Measurements from ENCODE around the gene PLEKHA7. TPM values are rescaled to one million over a fixed set of nuclear protein-coding genes. Genes with fewer than 3 reads are reported as not detected.

Gene PLEKHA7
- total RNA-seq, 2 experiments from 2014 or later: 0.13 TPM; not detected in 1

DNA sequence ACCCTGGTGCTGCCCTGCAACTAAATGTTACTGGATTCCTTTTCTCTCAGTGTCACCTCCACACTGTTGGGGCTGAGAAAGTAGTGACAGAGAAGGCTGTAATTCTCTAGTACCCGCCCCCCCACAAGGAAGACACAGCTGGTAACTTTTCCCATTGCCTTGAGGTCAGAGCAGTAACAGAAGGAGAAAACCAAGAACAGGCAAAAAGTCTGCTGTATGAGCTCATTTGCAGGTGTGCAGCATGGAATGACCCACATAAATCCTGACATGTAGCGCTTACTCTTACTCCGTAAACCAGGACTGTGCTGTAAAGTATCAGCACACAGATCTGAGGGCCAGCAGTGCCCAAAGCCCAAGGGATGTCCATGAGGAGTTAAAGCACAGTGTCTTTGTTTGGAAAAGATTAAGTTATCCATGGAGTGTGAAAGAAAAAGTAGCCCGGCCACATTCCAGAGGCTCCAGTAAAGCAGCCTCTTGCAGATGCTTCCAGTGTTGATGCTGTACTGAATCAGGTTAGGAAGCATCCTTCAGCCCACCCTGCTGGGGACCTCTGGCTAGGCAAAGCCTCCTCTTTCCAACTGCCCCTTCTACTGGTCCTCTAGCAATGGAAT, 120.7 kb downstream of the PLEKHA7 start:
- Histone ChIP-seq H3K4me3 (ENCODE audit: low read depth, low read length, poor library complexity, severe bottlenecking) (no peak overlapping the region), H3K9me3 (ENCODE audit: low read length) (no peaks in the 10 kb centered on the region), H3K36me3 (ENCODE audit: insufficient read depth, low read length) (no peaks in the 10 kb centered on the region), H3K79me2 (ENCODE audit: insufficient read depth, low read depth, low read length) (no peaks in the 10 kb centered on the region), H4K20me1 (ENCODE audit: insufficient read depth, low read length) (no peaks in the 10 kb centered on the region), H3K27ac (ENCODE audit: low read depth, low read length, poor library complexity, severe bottlenecking) (no peak overlapping the region), H3K4me1 (ENCODE audit: insufficient read depth, low read length, poor library complexity, severe bottlenecking) (no peaks in the 10 kb centered on the region), H2AFZ (ENCODE audit: low read length) (no peak overlapping the region), H3K9me2 (ENCODE audit: insufficient read depth, low read length) (no peaks in the 10 kb centered on the region), H3K4me2 (ENCODE audit: low read length) (no peak overlapping the region)
- no peak for TF ChIP-seq EZH2phosphoT487 (IDR thresholded peaks at IDR 0.05; ENCODE audit: borderline replicate concordance, low read depth, low read length)
- TF ChIP-seq, protein P1, sequence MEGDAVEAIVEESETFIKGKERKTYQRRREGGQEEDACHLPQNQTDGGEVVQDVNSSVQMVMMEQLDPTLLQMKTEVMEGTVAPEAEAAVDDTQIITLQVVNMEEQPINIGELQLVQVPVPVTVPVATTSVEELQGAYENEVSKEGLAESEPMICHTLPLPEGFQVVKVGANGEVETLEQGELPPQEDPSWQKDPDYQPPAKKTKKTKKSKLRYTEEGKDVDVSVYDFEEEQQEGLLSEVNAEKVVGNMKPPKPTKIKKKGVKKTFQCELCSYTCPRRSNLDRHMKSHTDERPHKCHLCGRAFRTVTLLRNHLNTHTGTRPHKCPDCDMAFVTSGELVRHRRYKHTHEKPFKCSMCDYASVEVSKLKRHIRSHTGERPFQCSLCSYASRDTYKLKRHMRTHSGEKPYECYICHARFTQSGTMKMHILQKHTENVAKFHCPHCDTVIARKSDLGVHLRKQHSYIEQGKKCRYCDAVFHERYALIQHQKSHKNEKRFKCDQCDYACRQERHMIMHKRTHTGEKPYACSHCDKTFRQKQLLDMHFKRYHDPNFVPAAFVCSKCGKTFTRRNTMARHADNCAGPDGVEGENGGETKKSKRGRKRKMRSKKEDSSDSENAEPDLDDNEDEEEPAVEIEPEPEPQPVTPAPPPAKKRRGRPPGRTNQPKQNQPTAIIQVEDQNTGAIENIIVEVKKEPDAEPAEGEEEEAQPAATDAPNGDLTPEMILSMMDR (conservative IDR thresholded peaks at IDR 0.05; ENCODE audit: low read length): no peak
- no TSS peak for BruUV-seq (replicated peaks)
- ChIA-PET CTCF (ENCODE audit: unreplicated experiment) (no interaction called here), POLR2A (no interaction called here)
- DNase-seq (ENCODE audit: low spot score): no peak
- intact Hi-C loops (cut with micrococcal nuclease; ENCODE audit: unreplicated experiment): no loop called here

- ChIA-PET POLR2A (interaction anchor here (0.6 to 1.2 kb wide), 3 partner anchors 8 to 14 kb away, joined by 3 to 4 read pairs (median 3); no protein-coding TSS in a partner anchor), CTCF (ENCODE audit: unreplicated experiment) (no interaction called here)
- no peak overlapping the region for H3K27ac ChIP-seq (ENCODE audit: low read depth, low read length, poor library complexity, severe bottlenecking)
- no peak overlapping the region for H3K4me2 ChIP-seq (ENCODE audit: low read length)
- no TSS peak for BruUV-seq (replicated peaks)
- H3K9me2 ChIP-seq (ENCODE audit: insufficient read depth, low read length): no peaks in the 10 kb centered on the region
- no peaks in the 10 kb centered on the region for H4K20me1 ChIP-seq (ENCODE audit: insufficient read depth, low read length)
- no peak overlapping the region for H3K4me3 ChIP-seq (ENCODE audit: low read depth, low read length, poor library complexity, severe bottlenecking)
- no peak for DNase-seq (ENCODE audit: low spot score)
- H3K9me3 ChIP-seq (ENCODE audit: low read length): no peaks in the 10 kb centered on the region
- no peaks in the 10 kb centered on the region for H3K4me1 ChIP-seq (ENCODE audit: insufficient read depth, low read length, poor library complexity, severe bottlenecking)
- intact Hi-C loops (cut with micrococcal nuclease; ENCODE audit: unreplicated experiment): no loop called here
- no peak overlapping the region for H2AFZ ChIP-seq (ENCODE audit: low read length)
- no peak for TF ChIP-seq EZH2phosphoT487 (IDR thresholded peaks at IDR 0.05; ENCODE audit: borderline replicate concordance, low read depth, low read length)
- TF ChIP-seq, protein P1 (conservative IDR thresholded peaks at IDR 0.05; ENCODE audit: low read length): no peak
- H3K36me3 ChIP-seq (ENCODE audit: insufficient read depth, low read length): no peaks in the 10 kb centered on the region
- H3K79me2 ChIP-seq (ENCODE audit: insufficient read depth, low read depth, low read length): no peaks in the 10 kb centered on the region
These were observed 122.2 kb downstream of the PLEKHA7 start for GRCh38 chr11:16891964-16892363.

- H3K79me2 ChIP-seq (ENCODE audit: insufficient read depth, low read depth, low read length): no peaks in the 10 kb centered on the region
These were observed 123.0 kb downstream of the PLEKHA7 start for GRCh38 chr11:16891165-16891564.

More at GRCh38 chr11:16891165-16891564, 123.0 kb downstream of the PLEKHA7 start:
- H3K4me2 ChIP-seq (ENCODE audit: low read length): no peak overlapping the region
- no TSS peak for BruUV-seq (replicated peaks)
- no peaks in the 10 kb centered on the region for H3K9me3 ChIP-seq (ENCODE audit: low read length)
- ChIA-PET POLR2A (interaction anchor here (0.5 to 1.8 kb wide), 3 partner anchors 8 to 14 kb away, joined by 3 to 9 read pairs (median 3); no protein-coding TSS in a partner anchor), CTCF (ENCODE audit: unreplicated experiment) (no interaction called here)
- DNase-seq (ENCODE audit: low spot score): no peak
- H2AFZ ChIP-seq (ENCODE audit: low read length): no peak overlapping the region
- intact Hi-C loops (cut with micrococcal nuclease; ENCODE audit: unreplicated experiment): no loop called here
- H3K27ac ChIP-seq (ENCODE audit: low read depth, low read length, poor library complexity, severe bottlenecking): no peak overlapping the region
- TF ChIP-seq EZH2phosphoT487 (IDR thresholded peaks at IDR 0.05; ENCODE audit: borderline replicate concordance, low read depth, low read length): no peak
- TF ChIP-seq, protein P1 (conservative IDR thresholded peaks at IDR 0.05; ENCODE audit: low read length): no peak
- H3K4me3 ChIP-seq (ENCODE audit: low read depth, low read length, poor library complexity, severe bottlenecking): no peak overlapping the region
- H3K4me1 ChIP-seq (ENCODE audit: insufficient read depth, low read length, poor library complexity, severe bottlenecking): no peaks in the 10 kb centered on the region
- no peaks in the 10 kb centered on the region for H4K20me1 ChIP-seq (ENCODE audit: insufficient read depth, low read length)
- no peaks in the 10 kb centered on the region for H3K9me2 ChIP-seq (ENCODE audit: insufficient read depth, low read length)
- H3K36me3 ChIP-seq (ENCODE audit: insufficient read depth, low read length): no peaks in the 10 kb centered on the region
